ENCODE data around the gene LAMA2.

GRCh38 chr6:129473546-129473945 is 590.6 kb downstream of the LAMA2 start:
- TF ChIP-seq CTCF (IDR thresholded peaks at IDR 0.05), result no peak
- no peak for TF ChIP-seq POLR2A (IDR thresholded peaks at IDR 0.05)

Data from uterus (tissue), 2 donors.